Upper lobe of right lung (tissue), 1 donor: Measurements from ENCODE around the gene TBC1D9. TPM values are rescaled to one million over a fixed set of nuclear protein-coding genes. Genes with fewer than 3 reads are reported as not detected.

ENCODE experiments used
- ATAC-seq: fragments of 200-7000 bp; cut with Tn5 transposase; one replicate; pipeline ENCODE4 v1.9.1; 2020; ENCODE audit warnings: mild to moderate bottlenecking, moderate library complexity
- DNase-seq: peaks from one replicate; pipeline ENCODE4 v3.0.0-alpha.2; 2020
- H3K27ac ChIP-seq: fragments of 200-600 bp; one replicate; pipeline ENCODE4 v1.8.0; 2022
- H3K27me3 ChIP-seq: fragments of 200-600 bp; one replicate; pipeline ENCODE4 v1.8.0; 2022; ENCODE audit warnings: mild to moderate bottlenecking
- H3K36me3 ChIP-seq: fragments of 200-600 bp; one replicate; pipeline ENCODE4 v1.8.0; 2022
- H3K4me1 ChIP-seq: fragments of 200-600 bp; one replicate; pipeline ENCODE4 v1.8.0; 2022
- H3K4me3 ChIP-seq: fragments of 200-600 bp; one replicate; pipeline ENCODE4 v1.8.0; 2022; ENCODE audit warnings: mild to moderate bottlenecking
- H3K9me3 ChIP-seq: fragments of 200-600 bp; one replicate; pipeline ENCODE4 v1.8.0; 2022
- intact Hi-C: fragments of 100-400 bp; cut with DNase I; formaldehyde crosslinking; loops from one replicate; pipeline ENCODE4 v1.11.0; 2022
- total RNA-seq: library from RNA; stranded (reverse); fragmentation: NEBNext Ultra II Directional; extraction: Animal tissue kit (Norgen Biotek cat#: 25700); gene quantifications from one replicate; pipeline ENCODE4 v1.2.1, GENCODE V29; 2021
- TF ChIP-seq, protein P1 (sequence below): fragments of 200-600 bp; IDR thresholded peaks from one replicate; pipeline ENCODE4 v1.8.0; 2022; ENCODE audit warnings: antibody characterized with exemption
- donor health status: DM: no; HTN: yes; CAD: no; lungs with severe emphysema.

The TBC1D9 gene
- total RNA-seq, 1 donor from 2014 or later: 39.5 TPM

DNA sequence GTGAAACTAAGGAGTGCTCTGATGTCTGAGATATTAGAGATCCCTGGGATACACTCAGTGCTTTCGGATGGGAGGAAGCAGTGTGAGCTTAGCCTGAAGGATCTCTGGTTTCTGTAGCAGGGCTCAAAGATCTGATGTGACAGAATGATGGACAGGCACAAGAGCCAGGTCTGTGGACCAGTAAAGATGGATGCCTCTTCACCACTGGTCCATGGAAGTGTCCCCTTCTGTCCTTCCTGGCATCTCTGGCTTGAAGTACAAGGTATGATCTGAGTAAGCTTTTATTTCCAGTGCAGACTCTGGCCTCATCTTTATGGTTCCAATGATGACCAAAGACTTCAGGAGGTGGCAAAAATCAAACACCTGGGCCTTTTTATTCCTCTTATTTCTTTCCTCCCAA lies 88.1 kb downstream of the TBC1D9 start:
- H3K36me3 ChIP-seq: peaks cover 36% of the 10 kb centered on the region
- no peak overlapping the region for H3K27ac ChIP-seq
- no peaks in the 10 kb centered on the region for H3K9me3 ChIP-seq
- DNase-seq (no peak), ATAC-seq (no peak)
- no peak overlapping the region for H3K4me3 ChIP-seq
- intact Hi-C loops: no loop called here
- H3K27me3 ChIP-seq: no peaks in the 10 kb centered on the region
- no peaks in the 10 kb centered on the region for H3K4me1 ChIP-seq
- TF ChIP-seq, protein P1, sequence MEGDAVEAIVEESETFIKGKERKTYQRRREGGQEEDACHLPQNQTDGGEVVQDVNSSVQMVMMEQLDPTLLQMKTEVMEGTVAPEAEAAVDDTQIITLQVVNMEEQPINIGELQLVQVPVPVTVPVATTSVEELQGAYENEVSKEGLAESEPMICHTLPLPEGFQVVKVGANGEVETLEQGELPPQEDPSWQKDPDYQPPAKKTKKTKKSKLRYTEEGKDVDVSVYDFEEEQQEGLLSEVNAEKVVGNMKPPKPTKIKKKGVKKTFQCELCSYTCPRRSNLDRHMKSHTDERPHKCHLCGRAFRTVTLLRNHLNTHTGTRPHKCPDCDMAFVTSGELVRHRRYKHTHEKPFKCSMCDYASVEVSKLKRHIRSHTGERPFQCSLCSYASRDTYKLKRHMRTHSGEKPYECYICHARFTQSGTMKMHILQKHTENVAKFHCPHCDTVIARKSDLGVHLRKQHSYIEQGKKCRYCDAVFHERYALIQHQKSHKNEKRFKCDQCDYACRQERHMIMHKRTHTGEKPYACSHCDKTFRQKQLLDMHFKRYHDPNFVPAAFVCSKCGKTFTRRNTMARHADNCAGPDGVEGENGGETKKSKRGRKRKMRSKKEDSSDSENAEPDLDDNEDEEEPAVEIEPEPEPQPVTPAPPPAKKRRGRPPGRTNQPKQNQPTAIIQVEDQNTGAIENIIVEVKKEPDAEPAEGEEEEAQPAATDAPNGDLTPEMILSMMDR: no peak

DNA sequence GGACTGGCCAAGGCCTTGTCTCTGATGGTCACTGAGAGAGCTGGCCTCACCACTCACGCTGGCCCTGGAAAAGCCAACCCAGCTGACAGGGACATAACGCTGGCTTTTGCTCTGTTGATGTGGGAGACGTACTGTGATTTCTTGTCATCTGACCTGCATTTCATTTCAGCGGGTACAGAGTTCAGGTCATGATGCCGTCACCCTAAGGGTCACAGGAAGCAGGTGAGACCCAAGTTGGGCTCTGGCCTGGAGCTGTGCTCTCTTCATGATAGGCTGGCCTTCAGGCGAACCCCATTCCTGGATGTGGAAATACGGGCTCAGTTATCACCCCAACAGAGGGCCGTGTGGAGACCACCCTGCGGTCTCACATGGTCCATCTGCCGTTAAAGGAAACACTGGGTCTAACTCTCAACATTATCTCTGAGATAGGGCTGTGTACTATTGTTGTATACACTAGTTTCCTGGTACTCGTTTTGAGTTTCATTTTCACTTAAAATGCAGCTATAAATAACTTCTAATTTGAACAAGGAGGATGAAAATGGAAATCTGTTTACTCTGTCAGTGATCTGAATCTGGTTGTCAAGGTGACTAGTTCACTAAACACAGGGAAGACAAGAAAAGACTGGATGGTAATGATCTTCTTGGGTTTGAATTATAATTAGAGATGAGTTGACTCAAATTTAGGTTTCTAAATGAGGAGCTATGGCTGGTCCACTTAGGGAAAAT lies 89.1 kb downstream of the TBC1D9 start:
- Histone ChIP-seq H3K27ac (no peak overlapping the region), H3K4me1 (no peaks in the 10 kb centered on the region), H3K4me3 (no peak overlapping the region), H3K27me3 (no peaks in the 10 kb centered on the region), H3K36me3 (peaks cover 36% of the 10 kb centered on the region), H3K9me3 (no peaks in the 10 kb centered on the region)
- no peak for ATAC-seq
- intact Hi-C loops: no loop called here
- DNase-seq: no peak
- TF ChIP-seq, protein P1: no peak

DNA sequence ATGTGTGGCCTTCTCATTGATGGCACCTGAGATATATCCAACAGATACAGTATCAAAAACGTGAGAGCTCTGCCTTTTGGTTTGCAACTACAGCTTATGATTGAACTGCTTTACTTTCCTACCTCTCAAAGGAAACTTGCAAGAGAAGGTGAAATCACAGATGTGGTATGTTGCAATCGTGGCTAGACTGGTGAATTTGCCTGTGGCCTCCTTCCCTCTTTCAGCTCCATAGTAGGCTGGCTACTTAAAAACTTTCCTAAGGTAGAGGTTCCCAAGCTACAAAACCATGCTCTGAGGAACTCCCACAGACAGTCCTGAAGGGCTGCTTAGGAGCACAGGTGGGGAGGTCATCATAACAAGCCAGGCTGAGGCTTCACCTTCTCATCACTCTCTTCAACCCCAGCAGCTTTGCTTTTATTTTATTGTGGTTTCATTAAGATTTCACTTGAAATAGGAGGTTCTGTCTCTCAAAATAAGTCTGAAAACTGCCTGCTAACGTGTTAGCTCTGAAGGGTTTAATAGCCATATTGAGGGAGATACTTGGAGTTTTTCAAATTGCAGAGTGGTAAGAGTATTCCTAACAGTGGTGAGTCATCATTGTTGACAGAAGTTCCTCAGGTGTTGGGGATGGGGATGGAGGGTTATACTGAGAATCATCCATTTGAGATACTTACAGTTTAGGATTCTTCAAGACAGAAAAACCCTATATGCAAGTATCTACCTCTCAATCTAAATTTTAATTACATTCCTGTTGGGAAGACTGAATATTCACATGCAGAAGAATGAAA lies 93.9 kb downstream of the TBC1D9 start:
- intact Hi-C loops: no loop called here
- no peak overlapping the region for H3K27ac ChIP-seq
- H3K36me3 ChIP-seq: peaks cover 60% of the 10 kb centered on the region
- DNase-seq: no peak
- no peaks in the 10 kb centered on the region for H3K4me1 ChIP-seq
- peak; percentile 58 for ATAC-seq
- TF ChIP-seq, protein P1: no peak
- no peaks in the 10 kb centered on the region for H3K27me3 ChIP-seq
- H3K4me3 ChIP-seq: no peak overlapping the region
- no peaks in the 10 kb centered on the region for H3K9me3 ChIP-seq

DNA sequence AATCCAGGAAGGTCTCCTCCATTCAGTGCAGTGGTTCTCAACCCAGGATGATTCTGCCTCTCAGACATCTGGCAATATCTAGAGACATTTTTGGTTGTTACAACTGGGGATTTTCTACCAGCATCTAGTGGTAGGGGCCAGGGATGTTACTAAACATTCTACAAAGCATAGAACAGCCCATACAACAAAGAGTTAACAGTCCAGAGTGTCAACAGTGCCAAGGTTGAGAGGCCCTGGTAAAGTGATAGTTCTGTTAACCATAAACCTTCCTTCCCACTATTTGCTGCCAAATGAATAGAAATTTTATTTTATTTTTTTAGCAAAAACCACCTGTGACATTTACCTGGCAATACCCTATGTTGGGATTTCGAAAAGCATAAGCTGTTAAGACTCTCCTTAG lies 94.6 kb downstream of the TBC1D9 start:
- Histone ChIP-seq H3K27me3 (no peaks in the 10 kb centered on the region), H3K4me3 (no peak overlapping the region), H3K4me1 (no peaks in the 10 kb centered on the region), H3K27ac (no peak overlapping the region), H3K9me3 (no peaks in the 10 kb centered on the region), H3K36me3 (peaks cover 61% of the 10 kb centered on the region)
- intact Hi-C loops: no loop called here
- ATAC-seq (no peak), DNase-seq (no peak)
- TF ChIP-seq, protein P1: no peak

DNA sequence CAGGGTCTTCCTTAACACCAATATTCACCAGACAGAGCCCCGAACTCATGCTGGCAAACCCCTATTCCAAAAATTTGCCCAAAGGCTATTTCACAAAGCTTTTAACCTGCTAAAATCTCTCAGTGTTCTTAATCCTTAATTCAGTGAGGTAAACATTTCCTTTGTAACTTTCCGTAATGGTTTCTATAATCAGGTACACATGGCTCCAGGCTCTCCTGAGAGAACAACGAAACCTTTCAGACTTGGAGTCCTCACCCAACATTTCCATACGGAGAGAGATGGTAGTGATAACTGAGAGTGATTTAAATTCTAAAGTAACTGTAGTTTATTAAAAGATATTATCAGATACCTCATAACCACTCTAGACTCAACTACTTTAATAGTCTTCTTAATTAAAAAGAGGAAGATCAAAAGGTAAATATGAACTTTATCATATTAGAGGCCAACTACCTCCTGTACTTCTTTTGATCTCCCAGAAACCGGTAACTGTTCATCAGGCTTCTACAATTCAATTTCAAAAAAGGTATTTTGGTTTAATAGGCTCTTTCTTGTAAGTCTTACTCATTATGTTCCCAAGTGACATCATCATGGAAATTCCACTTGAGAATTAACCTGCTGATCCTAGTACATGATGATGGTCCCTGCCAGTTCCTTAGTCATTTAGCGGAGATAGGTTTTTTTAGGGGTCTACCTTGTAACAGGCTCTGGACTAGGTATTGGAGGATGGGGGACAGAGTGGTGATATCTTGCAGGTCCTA lies 96.1 kb downstream of the TBC1D9 start:
- Histone ChIP-seq H3K36me3 (peaks cover 64% of the 10 kb centered on the region), H3K4me1 (no peaks in the 10 kb centered on the region), H3K27ac (no peak overlapping the region), H3K27me3 (no peaks in the 10 kb centered on the region), H3K4me3 (no peak overlapping the region), H3K9me3 (no peaks in the 10 kb centered on the region)
- intact Hi-C loops: no loop called here
- TF ChIP-seq, protein P1: no peak
- no peak for ATAC-seq
- no peak for DNase-seq
